ENCODE measurements around the gene SLC15A2.

GRCh38 chr3:121869736-121870135, 24.5 kb upstream of the SLC15A2 start:
- no peak for TF ChIP-seq CTCF (IDR thresholded peaks at IDR 0.05; ENCODE audit: insufficient read depth, low read depth, low read length)
- no peak for TF ChIP-seq EZH2 (IDR thresholded peaks at IDR 0.05; ENCODE audit: insufficient read depth, low read length)
